HG03280 (cell line): ENCODE results near the gene RAET1E.

Source experiments
- ATAC-seq: cut with Tn5 transposase; IDR thresholded peaks from one replicate; pipeline ENCODE4 v1.9.1; 2021; ENCODE audit warnings: mild to moderate bottlenecking, moderate library complexity; ENCODE audit not compliant: unreplicated experiment

The RAET1E gene

DNA sequence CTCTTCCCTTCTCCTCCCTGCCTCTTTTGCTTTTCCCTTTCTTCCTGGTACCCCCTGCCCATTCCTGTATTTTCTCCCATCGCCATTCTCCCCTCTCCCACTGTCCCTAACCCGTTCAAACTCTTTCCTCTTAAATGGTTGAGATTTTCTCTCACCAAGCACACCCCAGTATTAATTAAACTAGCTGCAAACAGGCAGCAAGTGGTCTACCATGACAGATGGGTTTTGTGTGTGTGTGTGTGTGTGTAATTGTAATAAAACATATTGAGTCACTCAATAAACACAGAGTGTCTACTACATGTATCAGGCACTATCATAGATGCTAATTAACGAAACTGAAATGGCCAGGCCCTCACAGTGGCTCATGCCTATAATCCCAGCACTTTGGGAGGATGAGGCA is 6.7 kb downstream of the RAET1E start:
- no peak for ATAC-seq

DNA sequence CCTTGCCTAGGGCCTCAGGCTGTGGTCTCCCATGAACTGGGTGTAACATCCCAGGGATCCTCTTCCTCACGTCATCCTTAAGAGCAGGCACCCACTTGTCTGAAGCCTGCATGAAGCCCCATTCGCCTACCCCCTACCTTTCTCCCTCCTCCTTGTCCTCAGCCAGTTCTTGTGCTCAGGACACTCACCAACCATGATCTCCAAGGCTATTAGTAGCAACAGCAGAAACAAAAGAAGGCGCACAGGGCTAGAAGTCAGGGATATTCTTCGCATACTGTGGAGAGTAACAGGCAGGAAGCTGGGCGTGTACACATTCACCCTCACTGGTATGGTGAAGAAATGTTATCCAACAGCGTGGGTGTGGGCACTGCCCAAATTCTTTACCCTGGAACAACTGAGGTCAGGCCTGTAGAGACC is 7.3 kb downstream of the RAET1E start:
- ATAC-seq = no peak

DNA sequence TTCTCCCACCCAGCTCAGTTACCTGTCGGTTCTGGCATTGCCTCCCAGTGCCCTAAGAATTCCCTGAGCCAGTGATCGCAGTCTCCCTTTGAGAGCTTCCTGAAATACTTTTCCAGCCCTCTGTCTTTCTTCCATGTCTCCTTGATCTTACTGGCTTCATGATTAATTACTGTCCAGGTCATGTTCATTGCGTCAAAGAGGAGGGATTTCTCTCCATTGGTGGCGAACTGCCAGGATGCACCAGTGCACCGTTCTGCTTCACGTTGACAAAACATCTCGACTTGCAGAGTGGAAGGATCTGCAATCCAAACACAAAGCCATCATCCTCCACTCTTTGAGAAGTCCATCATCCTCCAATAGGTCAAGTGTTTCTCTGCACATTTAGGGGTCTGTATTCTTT is 8.6 kb downstream of the RAET1E start:
- no peak for ATAC-seq

DNA sequence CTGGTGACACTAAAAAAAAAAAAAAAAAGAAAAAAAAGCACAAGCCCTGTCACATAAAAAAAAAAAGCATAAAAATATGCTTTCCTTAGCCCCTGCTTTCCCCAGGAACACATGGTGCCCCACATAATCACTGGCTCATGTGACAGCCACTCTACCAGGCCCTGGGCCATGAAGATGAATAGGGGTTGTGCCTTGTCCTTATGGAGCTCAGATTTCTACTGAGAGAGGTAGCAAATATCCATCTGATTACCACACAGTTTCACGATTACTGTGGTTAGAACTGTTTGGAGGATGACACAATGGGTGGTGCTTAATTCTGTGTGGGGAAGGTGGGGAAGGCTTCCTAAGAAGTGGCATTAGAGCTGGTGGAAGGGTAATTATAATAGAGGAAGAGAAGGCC is 9.3 kb downstream of the RAET1E start:
- no peak for ATAC-seq

DNA sequence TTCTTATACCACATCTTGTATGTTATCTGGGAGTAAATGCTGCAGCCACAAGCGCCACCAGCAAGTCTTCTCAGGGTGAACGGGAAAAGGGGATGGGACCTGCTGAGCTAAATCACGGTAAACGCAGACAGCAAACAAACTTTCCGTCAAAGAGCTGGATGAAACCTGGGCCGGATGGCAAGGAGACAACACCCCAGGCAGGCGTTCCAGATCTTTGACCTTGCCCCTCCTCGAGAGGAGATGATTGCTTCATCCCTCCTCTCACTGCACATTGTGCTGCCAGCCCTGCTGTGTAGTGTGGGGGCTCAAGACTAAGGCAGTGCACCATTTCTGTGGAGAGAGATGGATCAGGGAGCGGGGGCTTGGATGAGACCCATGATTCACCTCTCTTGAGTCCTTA is 9.8 kb downstream of the RAET1E start:
- ATAC-seq = no peak

DNA sequence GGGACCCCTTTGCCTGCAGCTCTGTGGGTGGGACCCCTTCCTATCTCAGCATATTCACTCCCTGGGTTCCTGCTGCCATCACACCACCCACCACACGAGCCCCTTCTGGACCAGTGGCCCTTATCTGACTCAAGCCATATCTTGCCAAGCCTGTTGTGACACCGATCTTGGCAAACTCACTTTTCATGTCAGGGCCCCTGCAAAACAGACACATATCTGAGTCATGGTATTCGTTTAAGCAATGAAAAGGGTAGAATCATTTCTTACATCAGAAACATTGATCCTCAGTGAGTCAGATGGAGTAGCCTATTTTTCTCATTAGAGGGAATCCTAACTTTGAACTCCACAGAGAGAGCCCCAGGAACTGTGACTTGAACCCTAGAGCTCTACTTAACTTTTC is 10.6 kb downstream of the RAET1E start:
- no peak for ATAC-seq

DNA sequence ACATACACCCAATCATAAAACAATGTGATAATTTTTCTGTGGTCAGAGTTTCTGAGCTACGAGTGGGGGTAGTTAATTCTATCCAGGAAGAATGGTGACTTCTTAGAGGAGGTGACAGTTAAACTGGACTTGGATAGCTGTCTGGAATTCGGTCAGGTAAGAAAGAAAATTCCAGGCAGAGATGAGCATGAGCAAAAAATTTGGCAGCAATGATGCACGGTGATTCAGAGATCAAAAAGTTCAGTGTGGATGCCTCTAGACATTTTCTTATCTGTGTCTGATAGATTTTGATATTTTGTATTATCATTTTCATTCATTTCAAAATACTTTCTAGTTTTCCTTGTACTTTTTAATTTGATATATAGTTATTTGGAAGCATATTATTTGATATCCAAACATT is 12.0 kb downstream of the RAET1E start:
- no peak for ATAC-seq

DNA sequence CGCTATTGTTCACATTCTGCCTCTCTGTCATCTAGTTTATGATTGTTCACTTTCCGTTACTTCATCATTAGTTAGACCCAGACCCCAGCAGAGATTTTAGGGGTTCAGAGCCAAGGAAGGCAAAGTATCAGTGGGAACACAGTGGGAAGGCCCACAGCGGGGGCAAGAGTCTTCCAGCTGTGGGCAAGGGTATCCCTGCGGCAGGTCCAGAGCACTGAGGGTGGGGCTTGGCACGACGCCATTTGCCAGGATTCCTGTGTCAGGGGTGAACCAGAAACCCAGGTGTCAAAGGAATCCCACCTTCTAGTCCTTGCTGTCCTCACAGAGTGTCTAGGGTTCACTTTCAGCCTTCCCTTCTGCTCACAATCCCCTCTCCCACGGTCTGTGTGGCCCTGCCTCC is 13.3 kb downstream of the RAET1E start:
- ATAC-seq = no peak

DNA sequence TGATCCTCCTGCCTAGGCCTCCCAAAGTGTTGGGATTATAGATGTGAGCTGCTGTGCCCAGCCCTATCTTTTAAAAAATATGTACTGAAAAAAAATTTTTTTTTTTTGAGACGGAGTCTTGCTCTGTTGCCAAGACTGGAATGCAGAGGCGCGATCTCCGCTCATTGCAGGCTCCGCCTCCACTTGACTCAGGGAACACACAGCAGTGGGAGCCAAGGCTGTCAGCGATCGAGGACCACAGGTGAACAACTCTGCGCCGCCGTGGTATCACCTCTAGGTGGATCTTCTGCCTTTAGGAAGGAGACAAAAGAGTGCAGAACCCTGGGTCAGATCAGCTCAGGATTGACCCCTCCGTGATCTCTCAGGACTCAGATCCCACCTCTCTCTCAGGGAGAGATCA is 13.7 kb downstream of the RAET1E start:
- no peak for ATAC-seq

DNA sequence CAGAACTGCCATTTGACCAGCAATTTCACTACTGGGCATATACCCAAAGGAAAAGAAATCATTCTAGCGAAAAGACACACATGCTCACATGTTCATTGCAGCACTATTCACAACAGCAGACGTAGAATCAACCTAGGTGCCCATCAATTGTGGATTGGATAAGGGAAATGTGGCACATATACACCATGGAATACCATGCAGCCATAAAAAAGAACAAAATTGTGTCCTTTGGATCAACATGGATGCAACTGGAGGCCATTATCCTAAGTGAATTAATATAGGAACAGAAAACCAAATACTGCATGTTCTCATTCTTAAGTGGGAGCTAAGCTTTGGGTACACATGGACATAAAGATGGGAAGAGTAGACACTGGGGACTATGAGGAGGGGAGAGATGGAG is 16.1 kb downstream of the RAET1E start:
- ATAC-seq = no peak

DNA sequence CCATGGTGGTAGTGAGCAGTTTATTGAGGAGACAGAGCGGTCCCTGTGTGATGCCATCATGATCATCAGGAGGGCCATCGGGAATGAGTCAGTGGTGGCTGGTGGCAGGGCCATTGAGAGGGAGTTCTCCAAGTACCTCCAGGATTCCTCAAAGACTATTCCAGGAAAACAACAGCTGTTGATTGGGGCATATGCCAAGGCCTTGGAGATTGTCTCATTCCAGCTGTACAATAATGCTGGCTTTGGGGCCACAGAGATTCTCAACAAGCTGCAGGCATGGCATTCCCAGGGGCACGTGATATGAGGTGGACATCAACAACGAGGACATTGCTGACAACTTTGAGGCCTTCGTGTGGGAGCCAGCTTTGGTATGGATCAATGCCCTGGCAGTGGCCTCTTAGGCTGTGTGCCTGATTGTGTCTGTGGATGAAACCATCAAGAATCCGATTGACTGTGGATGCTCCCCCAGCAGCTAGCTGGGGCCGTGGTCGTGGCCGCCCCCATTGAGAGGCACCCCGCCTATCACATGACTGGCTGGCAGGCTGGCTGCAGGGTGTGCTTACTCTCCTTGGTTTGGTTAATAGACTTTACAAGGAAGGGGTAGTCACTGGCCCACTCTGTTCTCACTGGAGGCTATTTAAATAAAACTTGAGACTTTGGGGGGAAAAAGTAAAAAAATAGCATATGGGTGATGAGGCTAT is 16.7 kb downstream of the RAET1E start:
- no peak for ATAC-seq

DNA sequence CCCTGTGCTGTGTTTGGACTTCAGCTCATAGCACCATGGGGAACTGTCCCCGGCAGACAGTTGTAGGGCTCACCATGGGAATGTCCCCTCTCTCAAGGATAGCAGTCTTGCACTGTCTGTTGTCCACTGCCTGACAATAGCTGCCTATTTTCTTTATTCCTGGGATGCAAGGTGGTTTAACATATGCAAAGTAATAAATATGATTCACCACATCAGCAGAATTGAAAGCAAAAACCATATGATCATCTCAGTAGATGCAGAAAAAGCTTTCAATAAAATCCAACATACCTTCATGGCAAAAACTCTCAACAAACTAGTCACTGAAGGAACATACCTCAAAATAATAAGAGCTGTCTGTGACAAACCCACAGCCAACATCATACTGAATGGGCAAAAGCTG is 20.3 kb downstream of the RAET1E start:
- ATAC-seq = no peak

DNA sequence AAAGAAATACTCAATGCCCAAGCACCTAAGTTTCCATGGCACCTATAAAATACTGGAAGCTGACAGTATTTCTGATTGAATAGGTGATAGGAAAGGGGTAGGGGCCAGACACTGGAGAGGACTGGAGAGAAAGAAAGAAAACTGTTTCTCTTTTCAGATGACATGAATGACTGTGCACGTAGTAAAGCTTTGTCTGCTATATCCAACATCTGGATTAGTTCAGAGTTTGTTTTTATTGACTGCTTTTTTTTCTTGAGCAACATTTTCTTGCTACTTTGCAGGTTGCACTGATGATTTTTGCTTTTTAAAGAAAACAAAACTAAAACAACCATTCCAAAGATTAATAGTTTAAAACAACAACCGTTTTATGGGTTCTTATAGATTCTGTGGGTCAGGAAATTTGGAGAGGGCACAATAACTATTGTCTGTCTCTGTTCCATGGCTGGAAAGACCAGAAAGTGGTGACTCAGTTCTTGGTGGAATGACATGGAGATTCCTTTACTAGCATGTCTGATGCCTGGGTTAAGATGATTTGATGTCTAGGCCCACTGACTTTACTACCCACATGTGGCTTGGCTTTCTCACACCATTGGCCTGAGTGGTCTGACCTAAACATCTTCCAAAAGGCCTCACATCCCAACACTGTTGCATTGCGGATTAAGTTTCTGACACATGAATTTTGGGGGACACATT is 21.5 kb downstream of the RAET1E start:
- ATAC-seq = no peak

DNA sequence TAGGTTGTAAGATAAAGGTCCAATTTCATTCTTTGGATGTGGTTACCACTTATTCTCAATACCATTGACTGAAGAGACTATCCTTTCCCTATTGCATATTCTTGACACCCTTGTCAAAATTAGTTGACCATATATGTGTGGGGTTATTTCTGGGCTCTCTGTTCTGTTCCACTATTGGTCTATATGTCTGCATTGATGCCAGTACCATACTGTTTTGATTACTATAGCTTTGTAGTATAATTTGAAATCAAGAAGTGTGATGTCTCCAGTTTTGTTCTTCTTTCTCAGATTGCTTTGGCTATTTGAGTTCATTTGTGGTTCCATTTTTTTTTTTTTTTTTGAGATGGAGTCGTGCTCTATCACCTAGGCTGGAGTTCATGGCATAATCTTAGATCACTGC is 25.7 kb downstream of the RAET1E start:
- no peak for ATAC-seq

DNA sequence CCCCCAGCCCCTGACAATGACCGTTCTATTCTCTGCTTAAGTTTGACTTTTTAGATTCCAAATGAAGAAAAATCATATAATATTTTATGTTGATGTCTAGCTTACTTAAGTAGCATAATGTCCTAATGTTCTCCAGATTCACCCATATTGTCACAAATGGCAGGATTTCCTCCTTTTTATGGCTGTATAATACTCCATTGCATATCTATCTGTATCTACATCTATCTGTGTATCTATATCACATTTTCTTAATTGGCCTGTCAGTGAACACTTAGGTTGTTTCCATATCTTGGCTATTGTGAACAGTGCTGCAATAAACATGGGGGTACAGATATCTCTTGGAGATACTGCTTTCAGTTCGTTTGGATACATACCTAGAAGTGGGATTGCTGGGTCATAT is 26.7 kb downstream of the RAET1E start:
- no peak for ATAC-seq

DNA sequence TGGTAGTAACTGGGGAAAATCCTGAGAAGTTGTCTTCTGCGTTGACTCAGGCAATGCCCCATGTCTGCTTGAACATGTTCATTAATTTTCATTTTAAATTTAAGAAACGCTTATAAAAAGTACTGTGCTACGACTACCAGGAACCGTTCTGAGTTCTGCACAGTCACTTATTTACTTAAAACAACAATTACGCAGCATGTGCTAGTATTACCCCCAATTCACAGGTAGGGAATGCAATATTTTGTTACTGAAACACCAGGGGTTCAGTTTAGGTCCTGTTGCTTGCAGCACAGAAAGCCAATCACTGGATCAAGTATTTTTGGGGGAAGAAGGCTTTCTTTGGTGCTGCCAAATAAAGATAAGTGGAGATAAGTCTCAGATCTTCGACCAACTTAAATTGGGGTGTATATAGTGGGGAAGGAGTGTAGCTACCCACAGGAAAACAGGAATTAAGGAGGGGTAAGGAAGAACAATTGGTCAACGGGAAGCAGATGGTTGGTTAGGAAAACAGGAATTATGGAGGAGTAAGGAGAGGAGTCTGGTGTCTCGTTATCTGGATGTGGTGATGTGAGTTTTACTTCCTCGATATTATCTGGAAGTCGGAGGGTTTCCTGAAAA is 28.5 kb downstream of the RAET1E start:
- ATAC-seq = no peak

DNA sequence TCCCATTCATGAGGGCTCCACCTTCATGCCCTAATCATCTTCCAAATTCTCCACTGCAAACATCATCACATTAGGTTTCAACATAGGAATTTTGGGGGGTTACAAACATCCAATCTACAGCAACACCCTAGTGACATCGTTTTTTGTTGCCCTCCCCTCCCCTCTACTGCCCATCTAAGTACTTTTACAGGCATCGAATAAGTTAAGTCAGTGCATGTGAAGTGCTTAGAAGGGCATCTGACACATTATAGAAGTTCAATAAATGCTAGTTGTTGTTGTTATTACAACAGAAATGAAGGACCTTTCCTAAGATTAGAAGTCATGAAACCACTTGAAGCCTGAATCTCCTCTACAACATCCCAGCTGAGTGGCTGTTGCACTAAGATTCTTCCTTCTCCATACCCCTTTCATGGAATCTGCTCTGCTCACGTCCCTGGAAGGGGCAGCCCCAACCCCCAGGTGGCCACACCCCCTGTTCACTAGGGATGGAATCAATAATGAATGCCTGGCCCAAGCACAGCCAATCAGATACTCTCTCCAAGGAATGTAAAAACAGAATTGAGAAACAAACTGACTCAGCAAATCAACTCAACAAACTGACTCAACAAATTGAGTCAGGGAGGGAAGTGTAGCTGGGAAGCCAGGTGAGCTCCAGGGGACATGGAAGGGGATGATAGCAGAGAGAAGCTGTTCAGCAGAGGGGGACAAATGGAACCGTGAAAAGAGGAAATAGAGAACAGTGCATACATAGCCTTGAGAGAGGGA is 29.9 kb downstream of the RAET1E start:
- no peak for ATAC-seq

DNA sequence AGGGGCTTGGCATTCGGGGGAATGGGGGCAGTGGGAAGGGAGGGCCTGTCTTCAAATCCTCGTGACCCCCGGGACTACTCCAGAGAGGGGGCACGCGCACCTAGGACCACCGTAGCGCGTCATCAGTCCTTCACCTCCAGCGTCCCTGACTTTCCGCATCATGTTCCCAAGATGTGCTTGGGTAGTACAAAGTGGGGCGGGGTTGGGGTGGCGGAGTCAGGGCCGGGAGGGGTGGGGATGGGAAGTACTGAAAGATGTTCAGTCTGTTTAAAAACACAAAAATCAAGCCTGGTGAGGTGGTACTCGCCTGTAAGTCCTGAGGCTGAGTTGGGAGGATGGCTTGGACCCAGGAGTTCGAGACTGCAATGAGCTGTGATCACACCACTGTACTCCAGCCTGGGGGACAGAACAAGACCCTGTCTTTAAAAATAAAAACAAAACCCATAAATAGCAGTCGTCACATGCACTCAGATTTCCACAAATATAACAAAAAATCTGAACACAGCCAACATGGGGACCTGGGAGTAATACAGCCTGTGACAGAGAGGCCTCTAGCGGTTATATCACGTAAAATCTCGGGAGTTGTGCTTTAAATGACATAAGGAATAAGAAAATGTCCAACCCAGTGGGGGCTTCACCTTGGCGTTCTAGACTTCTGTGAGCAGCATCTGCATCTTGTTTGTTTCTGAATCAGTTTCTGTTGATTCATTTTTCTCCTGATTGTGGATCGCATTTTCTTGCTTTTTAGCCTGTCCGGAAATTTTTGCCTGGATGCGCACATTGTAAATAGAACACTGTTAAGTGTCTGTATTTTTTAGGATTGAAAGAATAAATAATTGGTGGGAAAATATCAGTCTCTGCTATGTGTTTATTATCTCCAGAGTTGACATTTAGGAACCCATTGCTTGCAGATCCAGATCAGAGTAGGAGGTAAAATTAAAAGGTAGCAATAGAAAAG is 33.1 kb downstream of the RAET1E start:
- ATAC-seq = peak; percentile 33

DNA sequence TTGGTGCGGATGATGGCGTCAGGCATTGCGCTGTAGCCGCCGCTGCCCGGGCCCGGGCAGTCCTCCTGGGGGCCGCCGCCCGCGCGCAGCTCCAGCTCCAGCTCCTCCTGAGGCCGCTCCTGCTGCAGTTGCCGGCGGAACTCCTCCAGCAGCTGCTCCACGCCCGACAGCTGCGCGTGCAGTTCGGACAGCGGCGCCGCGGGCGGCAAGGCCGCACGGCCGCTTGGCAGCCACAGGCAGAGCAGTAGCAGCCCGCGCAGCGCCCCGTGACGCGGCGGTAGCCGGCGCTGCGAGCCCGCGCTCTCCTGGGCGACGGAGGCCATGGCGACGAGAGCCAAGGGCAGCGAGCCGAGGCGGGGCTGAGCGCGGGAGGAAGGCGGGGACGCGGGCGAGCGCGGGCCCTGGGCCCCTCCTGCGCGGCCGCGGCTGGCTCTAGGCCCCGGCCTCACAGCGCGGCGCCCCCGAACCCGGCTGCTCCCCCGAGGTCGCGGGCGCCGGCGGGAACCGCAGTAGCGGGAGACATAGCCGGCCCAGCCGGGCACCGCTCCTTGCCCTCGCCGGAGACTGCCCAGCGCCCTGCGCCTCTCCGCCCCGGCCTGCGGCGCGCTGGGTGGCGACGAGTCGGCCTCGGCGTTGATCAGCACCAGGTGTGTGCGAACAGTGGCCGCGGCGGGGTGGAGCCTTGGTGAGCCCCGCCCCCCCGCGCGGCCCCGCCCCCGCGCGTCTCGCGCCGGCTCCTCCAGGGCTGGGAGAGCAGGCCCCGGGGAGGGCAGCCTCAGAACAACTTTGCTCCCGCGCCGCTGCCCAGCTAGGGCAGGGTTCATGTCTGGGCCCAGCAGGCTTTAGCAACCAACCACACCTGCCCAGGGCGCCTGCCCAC is 34.0 kb downstream of the RAET1E start, which contains the start of gene LRP11:
TSS of gene LRP11 (minus strand) at position 662 of the 880 bp plus-strand sequence. CDS start at position 323, 339 bp downstream.
- peak; percentile 89 for ATAC-seq
